SU-DHL-6 (cell line): Measurements from ENCODE around the gene WDPCP.
"Not testable (repeated sequence)": the region's sequence is repeated elsewhere in the genome, so short reads cannot be mapped to it uniquely, and the experiment has no call there.

Source experiments
- H2AFZ ChIP-seq: fragments of 200-600 bp; sonication (generic); 2 replicates; pipeline ENCODE4 v1.6.1; 2014; ENCODE audit warnings: low read depth, mild to moderate bottlenecking, moderate library complexity, mixed read lengths, antibody characterized with exemption, low read length; ENCODE audit not compliant: severe bottlenecking
- H3F3A ChIP-seq: fragments of 200-600 bp; shearing (Covaris generic); 2 replicates; pipeline ENCODE4 v1.6.0; 2016; ENCODE audit warnings: antibody characterized with exemption, mild to moderate bottlenecking; ENCODE audit not compliant: insufficient read depth
- H3K27ac ChIP-seq: fragments of 200-600 bp; sonication (generic); 2 replicates; pipeline ENCODE4 v1.5.1; 2016; ENCODE audit warnings: low read depth, mild to moderate bottlenecking, low read length, moderate library complexity, mixed read lengths
- H3K27me3 ChIP-seq: fragments of 200-600 bp; sonication (generic), shearing (Covaris generic); 2 replicates; pipeline ENCODE4 v1.6.0; 2014; ENCODE audit warnings: mild to moderate bottlenecking, low read length
- H3K36me3 ChIP-seq: fragments of 200-600 bp; sonication (generic); 2 replicates; pipeline ENCODE4 v1.6.1; 2014; ENCODE audit warnings: mild to moderate bottlenecking, low read length, mixed read lengths
- H3K4me2 ChIP-seq: fragments of 300-600, 200-600 bp; shearing (Covaris generic), sonication (generic); 2 replicates; pipeline ENCODE4 v1.6.0; 2014; ENCODE audit warnings: low read length, low read depth, mild to moderate bottlenecking; ENCODE audit not compliant: poor library complexity, severe bottlenecking
- H3K4me3 ChIP-seq: fragments of 200-600 bp; sonication (generic); 2 replicates; pipeline ENCODE4 v1.5.1; 2014; ENCODE audit warnings: antibody characterized with exemption, low read length, mild to moderate bottlenecking, mixed read lengths; ENCODE audit not compliant: insufficient read depth, poor library complexity, severe bottlenecking
- H3K79me2 ChIP-seq: fragments of 200-600 bp; sonication (generic); 2 replicates; pipeline ENCODE4 v1.6.1; 2014; ENCODE audit warnings: mild to moderate bottlenecking, low read length, moderate library complexity; ENCODE audit not compliant: insufficient read depth
- H3K9ac ChIP-seq: fragments of 200-600 bp; sonication (generic); 2 replicates; pipeline ENCODE4 v1.7.0; 2014; ENCODE audit warnings: mild to moderate bottlenecking, low read length
- H3K9me2 ChIP-seq: fragments of 200-600 bp; sonication (generic); replicated peaks from 2 replicates; pipeline ENCODE4 v1.6.1; 2014; ENCODE audit warnings: low read length; ENCODE audit not compliant: insufficient read depth
- H3K9me3 ChIP-seq: fragments of 200-600 bp; sonication (generic); 2 replicates; pipeline ENCODE4 v1.6.1; 2014; ENCODE audit warnings: low read length, mixed read lengths; ENCODE audit not compliant: insufficient read depth
- H4K20me1 ChIP-seq: fragments of 200-600 bp; sonication (generic); 2 replicates; pipeline ENCODE4 v1.6.1; 2014; ENCODE audit warnings: low read depth, mild to moderate bottlenecking, antibody characterized with exemption, low read length, moderate library complexity, mixed read lengths
- EZH2phosphoT487 ChIP-seq: fragments of 200-600 bp; sonication (generic), shearing (Covaris generic); conservative IDR thresholded peaks from 2 replicates; pipeline ENCODE4 v1.6.1; 2018; ENCODE audit warnings: mild to moderate bottlenecking, antibody characterized with exemption, low read length, moderate library complexity, mixed read lengths
- TF ChIP-seq, protein P1 (sequence below): fragments of 200-600 bp; sonication (generic); IDR thresholded peaks from one replicate; pipeline ENCODE4 v1.5.1; 2017; ENCODE audit warnings: antibody characterized with exemption, mild to moderate bottlenecking, low read length, moderate library complexity; ENCODE audit not compliant: insufficient read depth, poor library complexity, severe bottlenecking

WDPCP gene

GRCh38 chr2:63628403-63628942 lies 40.2 kb upstream of the WDPCP start:
- no peak for TF ChIP-seq EZH2phosphoT487
- TF ChIP-seq, protein P1, sequence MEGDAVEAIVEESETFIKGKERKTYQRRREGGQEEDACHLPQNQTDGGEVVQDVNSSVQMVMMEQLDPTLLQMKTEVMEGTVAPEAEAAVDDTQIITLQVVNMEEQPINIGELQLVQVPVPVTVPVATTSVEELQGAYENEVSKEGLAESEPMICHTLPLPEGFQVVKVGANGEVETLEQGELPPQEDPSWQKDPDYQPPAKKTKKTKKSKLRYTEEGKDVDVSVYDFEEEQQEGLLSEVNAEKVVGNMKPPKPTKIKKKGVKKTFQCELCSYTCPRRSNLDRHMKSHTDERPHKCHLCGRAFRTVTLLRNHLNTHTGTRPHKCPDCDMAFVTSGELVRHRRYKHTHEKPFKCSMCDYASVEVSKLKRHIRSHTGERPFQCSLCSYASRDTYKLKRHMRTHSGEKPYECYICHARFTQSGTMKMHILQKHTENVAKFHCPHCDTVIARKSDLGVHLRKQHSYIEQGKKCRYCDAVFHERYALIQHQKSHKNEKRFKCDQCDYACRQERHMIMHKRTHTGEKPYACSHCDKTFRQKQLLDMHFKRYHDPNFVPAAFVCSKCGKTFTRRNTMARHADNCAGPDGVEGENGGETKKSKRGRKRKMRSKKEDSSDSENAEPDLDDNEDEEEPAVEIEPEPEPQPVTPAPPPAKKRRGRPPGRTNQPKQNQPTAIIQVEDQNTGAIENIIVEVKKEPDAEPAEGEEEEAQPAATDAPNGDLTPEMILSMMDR, result no peak
- H3F3A ChIP-seq, result no peaks in the 10 kb centered on the region
- no peaks in the 10 kb centered on the region for H4K20me1 ChIP-seq
- H3K9me3 ChIP-seq, result no peaks in the 10 kb centered on the region
- no peak overlapping the region for H3K4me3 ChIP-seq
- H3K9me2 ChIP-seq, result no peaks in the 10 kb centered on the region
- no peaks in the 10 kb centered on the region for H3K27me3 ChIP-seq
- 0 out of 2 replicates have a peak, but pooled peaks cover 2% of the 10 kb centered on the region for H3K36me3 ChIP-seq
- H3K4me2 ChIP-seq, result no peak overlapping the region
- no peak overlapping the region for H2AFZ ChIP-seq
- H3K9ac ChIP-seq, result no peak overlapping the region
- H3K79me2 ChIP-seq, result no peaks in the 10 kb centered on the region
- H3K27ac ChIP-seq, result no peak overlapping the region

DNA sequence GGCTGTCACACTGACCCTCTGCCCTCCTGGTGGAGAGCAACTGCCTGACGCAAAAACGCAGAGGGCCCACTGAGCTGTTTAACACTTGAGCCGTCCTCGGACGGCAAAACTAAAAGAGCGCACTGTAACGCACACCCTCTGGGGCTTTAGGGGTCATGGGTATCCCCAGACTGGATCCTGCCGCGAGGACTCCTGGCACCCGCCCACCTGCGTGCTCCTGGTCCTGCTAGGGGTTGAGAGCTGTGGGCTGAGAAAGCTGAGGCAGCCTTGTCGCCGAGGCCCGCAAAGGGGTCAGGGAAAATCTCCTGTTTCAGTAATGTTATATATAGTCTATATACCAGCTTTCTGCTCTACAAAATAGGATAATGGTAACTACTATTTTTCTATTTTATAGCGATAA lies 39.6 kb upstream of the WDPCP start:
- no peaks in the 10 kb centered on the region for H3K79me2 ChIP-seq
- TF ChIP-seq, protein P1, result no peak
- TF ChIP-seq EZH2phosphoT487, result no peak
- H3K9me3 ChIP-seq, result no peaks in the 10 kb centered on the region
- H3K9me2 ChIP-seq, result no peaks in the 10 kb centered on the region
- no peaks in the 10 kb centered on the region for H4K20me1 ChIP-seq
- 0 out of 2 replicates have a peak, but pooled peaks cover 2% of the 10 kb centered on the region for H3K36me3 ChIP-seq
- no peak overlapping the region for H3K4me3 ChIP-seq
- no peak overlapping the region for H2AFZ ChIP-seq
- no peaks in the 10 kb centered on the region for H3F3A ChIP-seq
- no peak overlapping the region for H3K4me2 ChIP-seq
- no peak overlapping the region for H3K9ac ChIP-seq
- no peaks in the 10 kb centered on the region for H3K27me3 ChIP-seq
- no peak overlapping the region for H3K27ac ChIP-seq

DNA sequence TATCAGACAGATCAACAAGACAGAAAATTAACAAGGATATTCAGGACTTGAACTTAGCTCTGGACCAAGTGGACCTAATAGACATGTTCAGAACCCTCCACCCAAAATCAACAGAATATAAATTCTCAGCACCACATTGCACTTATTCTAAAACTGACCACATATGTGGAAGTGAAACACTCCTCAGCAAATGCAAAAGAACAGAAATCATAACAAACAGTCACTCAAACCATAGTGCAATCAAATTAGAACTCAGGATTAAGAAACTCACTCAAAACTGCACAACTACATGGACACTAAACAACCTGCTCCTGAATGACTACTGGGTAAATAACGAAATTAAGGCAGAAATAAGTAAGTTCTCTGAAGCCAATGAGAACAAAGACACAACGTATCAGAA lies 35.5 kb upstream of the WDPCP start:
- H3F3A ChIP-seq, H3K27me3 ChIP-seq, H3K79me2 ChIP-seq, H3K9me3 ChIP-seq, H4K20me1 ChIP-seq, H3K9ac ChIP-seq, H3K27ac ChIP-seq, H3K36me3 ChIP-seq, H2AFZ ChIP-seq, H3K4me2 ChIP-seq, H3K4me3 ChIP-seq, H3K9me2 ChIP-seq: not testable (repeated sequence)

DNA sequence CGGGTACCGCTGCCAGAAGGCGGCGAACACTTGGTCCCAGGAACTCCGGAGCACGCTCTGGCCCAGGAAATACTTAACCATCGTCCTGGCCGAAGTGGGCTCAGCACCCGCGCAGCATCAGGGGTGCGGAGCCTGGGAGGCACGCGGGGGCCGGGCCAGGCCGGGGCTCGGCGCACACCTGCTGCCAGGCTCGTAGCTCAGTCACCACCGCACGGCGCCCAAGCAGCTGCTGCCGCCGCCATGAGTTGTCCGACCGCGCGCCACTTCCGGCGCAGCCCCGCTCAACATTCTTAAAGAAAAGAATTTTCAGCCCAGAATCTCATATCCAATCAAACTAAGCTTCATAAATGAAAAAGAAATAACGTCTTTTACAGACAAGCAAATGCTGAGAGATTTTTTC lies 34.5 kb upstream of the WDPCP start:
- Histone ChIP-seq H2AFZ (no peak overlapping the region), H3K27me3 (no peaks in the 10 kb centered on the region), H3F3A (no peaks in the 10 kb centered on the region), H3K36me3 (no peaks in the 10 kb centered on the region), H3K27ac (no peak overlapping the region), H3K9me2 (no peaks in the 10 kb centered on the region), H3K79me2 (no peaks in the 10 kb centered on the region), H3K9ac (no peak overlapping the region), H3K4me3 (no peak overlapping the region), H4K20me1 (no peaks in the 10 kb centered on the region), H3K4me2 (no peak overlapping the region), H3K9me3 (no peaks in the 10 kb centered on the region)
- TF ChIP-seq EZH2phosphoT487, result no peak
- TF ChIP-seq, protein P1, result no peak
